ENCODE results near the gene PLRG1.

The PLRG1 gene

GRCh38 chr4:154573190-154573870, 23.1 kb upstream of the PLRG1 start:
- DNase-seq, result no peak

- no peak for DNase-seq
Measured at GRCh38 chr4:154569584-154569983, 19.4 kb upstream of the PLRG1 start.

- no peak for DNase-seq
Measured at GRCh38 chr4:154569028-154569427, 18.8 kb upstream of the PLRG1 start.

GRCh38 chr4:154566639-154567204, 16.5 kb upstream of the PLRG1 start:
- DNase-seq, result no peak

- DNase-seq, result no peak
Measured at GRCh38 chr4:154565704-154566103, 15.5 kb upstream of the PLRG1 start.

GRCh38 chr4:154564311-154564710, 14.1 kb upstream of the PLRG1 start:
- no peak for DNase-seq

GRCh38 chr4:154562697-154563254, 12.6 kb upstream of the PLRG1 start, which contains the start of gene FGB:
Gene FGB (plus strand): TSS chr4:154563011. CDS start chr4:154563019, 8 bp downstream.
- DNase-seq, result no peak

GRCh38 chr4:154560824-154561231, 10.6 kb upstream of the PLRG1 start:
- no peak for DNase-seq

- DNase-seq, result no peak
Measured at GRCh38 chr4:154560419-154560801, 10.2 kb upstream of the PLRG1 start.

- DNase-seq, result no peak
Measured at GRCh38 chr4:154559494-154560418, 9.6 kb upstream of the PLRG1 start.

- no peak for DNase-seq
Measured at GRCh38 chr4:154559141-154559493, 8.9 kb upstream of the PLRG1 start.

GRCh38 chr4:154551872-154552686, 1.9 kb upstream of the PLRG1 start:
- DNase-seq, result peak; percentile 64

- DNase-seq, result no peak
Measured at GRCh38 chr4:154545689-154546088, 4.5 kb downstream of the PLRG1 start.

GRCh38 chr4:154542271-154542879, 7.8 kb downstream of the PLRG1 start:
- DNase-seq, result no peak

GRCh38 chr4:154534296-154534695, 15.9 kb downstream of the PLRG1 start:
- DNase-seq, result no peak

GRCh38 chr4:154529728-154530519, 20.3 kb downstream of the PLRG1 start:
- DNase-seq, result no peak

GRCh38 chr4:154528869-154529268, 21.3 kb downstream of the PLRG1 start:
- no peak for DNase-seq

GRCh38 chr4:154527308-154527707, 22.9 kb downstream of the PLRG1 start:
- DNase-seq, result no peak

- DNase-seq, result no peak
Measured at GRCh38 chr4:154526151-154526550, 24.0 kb downstream of the PLRG1 start.

GRCh38 chr4:154521607-154522006, 28.6 kb downstream of the PLRG1 start:
- DNase-seq, result no peak

GRCh38 chr4:154519214-154519613, 31.0 kb downstream of the PLRG1 start:
- DNase-seq, result no peak

Measured in effector CD4-positive, alpha-beta T cell (primary cell).